ENCODE data around the gene CXorf58. TPM values are rescaled to one million over a fixed set of nuclear protein-coding genes. Genes with fewer than 3 reads are reported as not detected.

The CXorf58 gene
- total RNA-seq, 1 donor from 2014 or later, result not detected

DNA sequence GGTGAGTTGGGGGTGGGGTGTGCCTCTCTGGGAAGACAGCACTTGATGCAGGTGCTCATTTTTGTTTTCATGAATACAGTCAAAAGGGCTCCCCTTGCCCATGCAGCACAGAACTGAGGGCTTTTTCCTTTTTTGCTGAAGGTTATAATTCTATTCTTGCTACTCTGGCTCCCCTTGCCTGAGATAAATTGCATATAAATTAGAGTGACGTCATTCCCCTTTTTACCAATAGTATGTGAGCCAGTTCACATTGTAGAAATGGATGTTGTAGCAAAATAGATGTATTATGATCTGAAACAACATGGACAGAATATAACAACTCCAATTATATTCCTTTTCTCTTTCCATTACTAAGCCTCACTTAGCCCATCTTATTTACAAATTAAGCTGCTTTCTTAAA is 28.4 kb downstream of the CXorf58 start:
- Histone ChIP-seq H3K4me3 (no peak overlapping the region), H3K36me3 (no peaks in the 10 kb centered on the region), H3K27ac (no peak overlapping the region), H3K4me1 (no peaks in the 10 kb centered on the region), H3K27me3 (no peaks in the 10 kb centered on the region), H3K9me3 (no peaks in the 10 kb centered on the region)
- no peak for DNase-seq (ENCODE audit: low spot score in 2 of 2)
- TF ChIP-seq, protein P1, sequence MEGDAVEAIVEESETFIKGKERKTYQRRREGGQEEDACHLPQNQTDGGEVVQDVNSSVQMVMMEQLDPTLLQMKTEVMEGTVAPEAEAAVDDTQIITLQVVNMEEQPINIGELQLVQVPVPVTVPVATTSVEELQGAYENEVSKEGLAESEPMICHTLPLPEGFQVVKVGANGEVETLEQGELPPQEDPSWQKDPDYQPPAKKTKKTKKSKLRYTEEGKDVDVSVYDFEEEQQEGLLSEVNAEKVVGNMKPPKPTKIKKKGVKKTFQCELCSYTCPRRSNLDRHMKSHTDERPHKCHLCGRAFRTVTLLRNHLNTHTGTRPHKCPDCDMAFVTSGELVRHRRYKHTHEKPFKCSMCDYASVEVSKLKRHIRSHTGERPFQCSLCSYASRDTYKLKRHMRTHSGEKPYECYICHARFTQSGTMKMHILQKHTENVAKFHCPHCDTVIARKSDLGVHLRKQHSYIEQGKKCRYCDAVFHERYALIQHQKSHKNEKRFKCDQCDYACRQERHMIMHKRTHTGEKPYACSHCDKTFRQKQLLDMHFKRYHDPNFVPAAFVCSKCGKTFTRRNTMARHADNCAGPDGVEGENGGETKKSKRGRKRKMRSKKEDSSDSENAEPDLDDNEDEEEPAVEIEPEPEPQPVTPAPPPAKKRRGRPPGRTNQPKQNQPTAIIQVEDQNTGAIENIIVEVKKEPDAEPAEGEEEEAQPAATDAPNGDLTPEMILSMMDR (IDR thresholded peaks at IDR 0.05), result no peak
- intact Hi-C loops (cut with DNase I), result no loop called here

DNA sequence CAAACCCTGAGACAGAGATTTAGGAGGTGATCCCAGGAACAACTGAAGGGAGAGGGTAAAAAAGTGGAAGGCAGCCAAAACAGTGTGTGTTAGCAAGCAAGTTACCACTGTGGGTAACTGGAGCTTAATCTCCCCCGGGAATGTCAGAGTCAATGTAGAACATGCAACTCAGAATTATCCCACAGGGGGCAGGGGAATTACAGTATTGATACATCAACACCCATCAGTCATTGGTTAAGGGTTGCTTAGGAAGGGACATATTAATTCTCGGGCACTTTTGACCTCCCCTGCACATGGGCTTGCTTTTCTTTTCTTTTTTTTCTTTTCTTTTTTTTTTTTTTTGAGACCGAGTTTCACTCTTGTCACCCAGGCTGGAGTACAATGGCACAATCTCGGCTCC is 29.3 kb downstream of the CXorf58 start:
- Histone ChIP-seq H3K27me3 (no peaks in the 10 kb centered on the region), H3K27ac (no peak overlapping the region), H3K36me3 (no peaks in the 10 kb centered on the region), H3K9me3 (no peaks in the 10 kb centered on the region), H3K4me3 (no peak overlapping the region), H3K4me1 (no peaks in the 10 kb centered on the region)
- intact Hi-C loops (cut with DNase I), result no loop called here
- DNase-seq (ENCODE audit: low spot score in 2 of 2), result no peak
- TF ChIP-seq, protein P1 (IDR thresholded peaks at IDR 0.05), result no peak

DNA sequence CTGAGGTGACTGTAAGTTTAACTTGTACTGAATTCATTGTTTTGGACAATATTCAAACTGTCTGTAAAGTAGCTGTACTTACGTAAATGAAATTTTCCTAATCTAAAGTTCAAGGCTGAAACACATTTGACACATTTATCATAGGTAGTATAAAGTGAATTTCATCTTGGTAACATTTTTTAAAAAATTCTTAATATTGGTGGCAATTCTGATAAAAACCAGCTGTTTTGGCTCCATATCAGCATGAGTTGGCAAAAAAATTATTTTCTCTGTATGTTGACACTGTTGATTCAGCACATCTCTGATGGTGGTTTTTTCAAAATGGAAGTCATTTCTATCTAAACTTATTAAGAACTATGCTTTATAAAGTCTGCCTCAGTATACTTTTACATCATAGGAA is 30.9 kb downstream of the CXorf58 start:
- TF ChIP-seq, protein P1 (IDR thresholded peaks at IDR 0.05), result no peak
- H3K36me3 ChIP-seq, result no peaks in the 10 kb centered on the region
- no peaks in the 10 kb centered on the region for H3K9me3 ChIP-seq
- H3K27me3 ChIP-seq, result no peaks in the 10 kb centered on the region
- no peaks in the 10 kb centered on the region for H3K4me1 ChIP-seq
- DNase-seq (ENCODE audit: low spot score in 2 of 2), result no peak
- no peak overlapping the region for H3K27ac ChIP-seq
- no peak overlapping the region for H3K4me3 ChIP-seq
- intact Hi-C loops (cut with DNase I), result no loop called here

DNA sequence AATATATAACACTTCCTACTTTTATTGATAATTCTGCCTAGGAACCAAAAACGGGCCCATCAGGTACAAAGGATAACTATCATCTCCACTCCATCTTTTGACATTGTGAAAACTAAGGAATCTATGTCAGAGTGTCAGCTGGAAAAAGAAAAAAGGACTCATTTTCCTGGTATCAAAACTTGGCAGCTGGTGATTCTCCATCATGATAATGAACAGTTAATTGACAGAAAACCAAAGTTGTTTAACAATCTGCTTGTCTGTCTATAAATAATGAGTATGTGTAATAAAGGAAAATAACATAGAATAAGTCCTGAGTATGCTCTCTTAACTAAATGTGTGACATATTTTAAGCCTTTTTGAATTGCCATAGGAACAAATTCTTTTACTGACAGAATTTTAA is 31.4 kb downstream of the CXorf58 start:
- no peak overlapping the region for H3K27ac ChIP-seq
- no peaks in the 10 kb centered on the region for H3K4me1 ChIP-seq
- DNase-seq (ENCODE audit: low spot score in 2 of 2), result no peak
- intact Hi-C loops (cut with DNase I), result no loop called here
- TF ChIP-seq, protein P1 (IDR thresholded peaks at IDR 0.05), result no peak
- H3K9me3 ChIP-seq, result no peaks in the 10 kb centered on the region
- H3K36me3 ChIP-seq, result no peaks in the 10 kb centered on the region
- no peaks in the 10 kb centered on the region for H3K27me3 ChIP-seq
- H3K4me3 ChIP-seq, result no peak overlapping the region

DNA sequence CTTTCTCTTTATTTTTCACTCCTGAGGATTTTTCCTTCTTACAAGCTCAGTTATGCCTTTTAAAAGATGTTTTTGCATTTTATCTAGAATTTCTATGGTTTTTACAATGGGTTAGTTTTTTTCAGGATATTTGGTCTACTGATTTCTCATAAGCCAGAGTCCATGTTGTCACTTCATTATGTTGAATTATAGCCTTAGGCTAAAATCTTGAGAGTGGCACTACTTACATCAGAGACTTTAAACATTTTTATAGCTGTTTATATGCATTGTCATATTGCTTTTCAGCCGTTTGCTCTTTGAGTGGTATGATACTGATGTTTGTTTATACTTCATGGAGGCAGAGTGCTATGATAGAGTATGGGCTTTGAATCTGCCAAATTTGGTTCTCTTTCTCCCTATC is 36.4 kb downstream of the CXorf58 start:
- intact Hi-C loops (cut with DNase I), result no loop called here
- Histone ChIP-seq H3K27ac (no peak overlapping the region), H3K9me3 (no peaks in the 10 kb centered on the region), H3K4me3 (no peak overlapping the region), H3K4me1 (no peaks in the 10 kb centered on the region), H3K27me3 (no peaks in the 10 kb centered on the region), H3K36me3 (no peaks in the 10 kb centered on the region)
- no peak for DNase-seq (ENCODE audit: low spot score in 2 of 2)
- TF ChIP-seq, protein P1 (IDR thresholded peaks at IDR 0.05), result no peak

DNA sequence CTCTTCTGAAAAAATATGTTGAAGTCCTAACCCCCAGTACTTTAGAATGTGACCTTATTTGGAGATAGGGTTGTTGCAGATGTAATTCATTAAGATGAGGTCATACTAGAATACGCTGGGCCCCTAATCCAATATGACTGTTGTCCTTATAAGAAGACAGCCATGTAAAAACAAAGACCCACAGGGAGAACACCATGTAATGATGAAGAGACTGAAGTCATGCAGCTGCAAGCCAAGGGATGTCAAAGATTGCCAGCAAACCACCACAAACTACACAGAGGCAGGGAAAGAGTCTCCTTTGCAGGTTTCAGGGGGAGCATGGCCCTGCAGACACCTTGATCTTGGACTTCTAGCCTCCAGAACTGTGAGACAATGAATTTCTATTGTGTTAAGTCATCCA is 37.4 kb downstream of the CXorf58 start:
- Histone ChIP-seq H3K4me3 (no peak overlapping the region), H3K4me1 (no peaks in the 10 kb centered on the region), H3K9me3 (no peaks in the 10 kb centered on the region), H3K27me3 (no peaks in the 10 kb centered on the region), H3K36me3 (no peaks in the 10 kb centered on the region), H3K27ac (no peak overlapping the region)
- TF ChIP-seq, protein P1 (IDR thresholded peaks at IDR 0.05), result no peak
- intact Hi-C loops (cut with DNase I), result no loop called here
- no peak for DNase-seq (ENCODE audit: low spot score in 2 of 2)
